A673 (cell line): ENCODE results near the gene GAS2. TPM values are rescaled to one million over a fixed set of nuclear protein-coding genes. Genes with fewer than 3 reads are reported as not detected.

Source experiments
- BruUV-seq: library from RNA; stranded (reverse); fragments of 400-500 nt; replicated peaks from 2 replicates; lab custom pipeline; 2021; lab: Mats Ljungman, UMichigan
- CTCF ChIA-PET: fragments of 300-600 bp; sonication (Branson Sonifier 250); formaldehyde crosslinking; loops from one replicate; lab custom pipeline; 2022; ENCODE audit warnings: antibody characterized with exemption; lab: Charles Lee
- POLR2A ChIA-PET: fragments of 300-600 bp; sonication (Branson Sonifier 250); formaldehyde crosslinking; loops from one replicate; lab custom pipeline; 2022; ENCODE audit warnings: antibody characterized with exemption; ENCODE audit not compliant: low non-redundant PET; lab: Charles Lee
- DNase-seq: peaks from one replicate; pipeline ENCODE4 v3.0.0-alpha.2; 2015; ENCODE audit warnings: low spot score
- H3K27ac ChIP-seq: fragments of 200-600 bp; sonication (generic); 2 replicates; pipeline ENCODE4 v1.5.1; 2016; ENCODE audit warnings: mixed run types, low read depth, mild to moderate bottlenecking, mixed read lengths, antibody characterized with exemption, low read length; ENCODE audit not compliant: poor library complexity, severe bottlenecking
- H3K27me3 ChIP-seq: fragments of 200-600 bp; sonication (generic); replicated peaks from 2 replicates; pipeline ENCODE4 v1.6.1; 2017; ENCODE audit warnings: mixed run types, low read depth, mild to moderate bottlenecking, mixed read lengths, antibody characterized with exemption, low read length; ENCODE audit not compliant: insufficient read depth, poor library complexity
- H3K36me3 ChIP-seq: fragments of 200-600 bp; sonication (generic); 2 replicates; pipeline ENCODE4 v1.6.1; 2016; ENCODE audit warnings: mixed run types, mild to moderate bottlenecking, mixed read lengths, antibody characterized with exemption, low read length; ENCODE audit not compliant: insufficient read depth, poor library complexity, severe bottlenecking
- H3K4me1 ChIP-seq: fragments of 200-600 bp; sonication (generic); 2 replicates; pipeline ENCODE4 v1.6.1; 2017; ENCODE audit warnings: mixed run types, mild to moderate bottlenecking, mixed read lengths, antibody characterized with exemption, low read length; ENCODE audit not compliant: insufficient read depth, poor library complexity, severe bottlenecking
- H3K4me3 ChIP-seq: fragments of 200-600 bp; sonication (generic); 2 replicates; pipeline ENCODE4 v1.5.1; 2016; ENCODE audit warnings: low read depth, mixed run types, mild to moderate bottlenecking, mixed read lengths, low read length; ENCODE audit not compliant: poor library complexity, severe bottlenecking
- H3K9me3 ChIP-seq: fragments of 200-600 bp; sonication (generic); 2 replicates; pipeline ENCODE4 v1.6.1; 2016; ENCODE audit warnings: mixed run types, low read depth, mild to moderate bottlenecking, mixed read lengths, antibody characterized with exemption, low read length; ENCODE audit not compliant: poor library complexity, severe bottlenecking
- EZH2 ChIP-seq: fragments of 200-600 bp; sonication (generic); IDR thresholded peaks from 2 replicates; pipeline ENCODE4 v1.6.1; 2017; ENCODE audit warnings: borderline replicate concordance, low read depth, mild to moderate bottlenecking, mixed read lengths, antibody characterized with exemption, low read length; ENCODE audit not compliant: poor library complexity, severe bottlenecking
- intact Hi-C: fragments of 100-400 bp; cut with micrococcal nuclease; formaldehyde crosslinking; loops from one replicate; pipeline ENCODE4 v1.10.0; 2022; ENCODE audit not compliant: unreplicated experiment
- total RNA-seq: library from RNA; stranded (reverse); gene quantifications from 2 replicates; pipeline ENCODE4 v1.2.3, GENCODE V29; 2021
- TF ChIP-seq, protein P1 (sequence below): fragments of 300-800, 200-600 bp; sonication (generic); conservative IDR thresholded peaks from 2 replicates; pipeline ENCODE4 v1.5.1; 2017; ENCODE audit warnings: low read depth, mild to moderate bottlenecking, antibody characterized with exemption, low read length, moderate library complexity, mixed read lengths

The GAS2 gene
- total RNA-seq, 1 experiment from 2014 or later = 1.8 TPM

DNA sequence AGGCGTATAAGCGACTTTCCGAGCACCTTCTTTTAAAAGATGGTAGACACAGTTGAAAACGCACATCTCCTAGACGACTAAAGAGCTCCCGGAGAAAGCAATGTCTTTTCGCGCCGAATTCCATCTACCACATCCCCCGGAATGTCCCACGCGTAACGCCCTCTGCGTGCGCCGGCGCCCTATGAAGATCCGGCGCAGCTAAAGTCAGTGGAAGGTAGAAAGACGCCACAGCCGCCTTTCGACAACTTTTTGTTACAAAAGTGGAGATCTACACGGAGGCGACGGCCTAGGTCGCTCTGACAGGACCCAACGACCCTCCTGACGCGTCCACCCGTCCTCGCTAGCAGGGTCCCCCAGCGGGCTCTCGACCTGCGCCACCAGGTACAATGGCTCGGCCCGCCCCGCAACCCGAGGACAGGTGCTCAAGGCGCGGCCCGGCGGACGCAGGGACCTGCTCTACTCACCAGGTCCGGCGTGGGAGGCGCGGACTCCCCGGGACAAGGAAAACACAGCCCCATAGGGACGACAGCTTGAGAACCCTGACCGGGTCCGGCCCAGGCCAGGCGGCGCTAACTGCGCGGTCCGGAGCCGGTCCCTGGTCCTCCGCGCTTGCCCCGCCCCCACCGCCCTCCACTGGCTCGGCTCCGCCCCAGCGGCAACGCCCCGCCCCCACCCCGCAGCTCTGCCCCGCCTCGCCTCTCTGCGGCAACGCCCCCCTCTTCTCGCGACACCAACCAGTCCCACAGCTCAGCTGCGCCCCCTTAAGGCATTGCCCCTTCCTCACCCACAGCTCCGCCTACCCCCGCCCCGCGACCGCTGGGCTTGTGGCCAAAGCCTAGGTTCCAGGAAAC, 163.0 kb downstream of the GAS2 start, which contains the start of gene SVIP:
SVIP (minus strand) TSS at position 571 of the 851 bp plus-strand sequence; CDS start at position 518, 53 bp downstream.
- H3K27ac ChIP-seq = peak within 1 kb of the TSS; percentile 21

GRCh38 chr11:22830082-22830414, 163.6 kb downstream of the GAS2 start:
- H3K36me3 ChIP-seq = peaks cover 6% of the 10 kb centered on the region
- ChIA-PET CTCF (interaction anchor here (0.6 kb wide), 1 partner anchor 256 kb away, joined by 3 read pairs; no protein-coding TSS in a partner anchor), POLR2A (no interaction called here)
- intact Hi-C loops = no loop called here
- DNase-seq = no peak
- H3K27ac ChIP-seq = no peak overlapping the region
- no peaks in the 10 kb centered on the region for H3K9me3 ChIP-seq
- H3K4me1 ChIP-seq = peaks cover 4% of the 10 kb centered on the region
- BruUV-seq = no TSS peak
- H3K27me3 ChIP-seq = no peaks in the 10 kb centered on the region
- TF ChIP-seq, protein P1, sequence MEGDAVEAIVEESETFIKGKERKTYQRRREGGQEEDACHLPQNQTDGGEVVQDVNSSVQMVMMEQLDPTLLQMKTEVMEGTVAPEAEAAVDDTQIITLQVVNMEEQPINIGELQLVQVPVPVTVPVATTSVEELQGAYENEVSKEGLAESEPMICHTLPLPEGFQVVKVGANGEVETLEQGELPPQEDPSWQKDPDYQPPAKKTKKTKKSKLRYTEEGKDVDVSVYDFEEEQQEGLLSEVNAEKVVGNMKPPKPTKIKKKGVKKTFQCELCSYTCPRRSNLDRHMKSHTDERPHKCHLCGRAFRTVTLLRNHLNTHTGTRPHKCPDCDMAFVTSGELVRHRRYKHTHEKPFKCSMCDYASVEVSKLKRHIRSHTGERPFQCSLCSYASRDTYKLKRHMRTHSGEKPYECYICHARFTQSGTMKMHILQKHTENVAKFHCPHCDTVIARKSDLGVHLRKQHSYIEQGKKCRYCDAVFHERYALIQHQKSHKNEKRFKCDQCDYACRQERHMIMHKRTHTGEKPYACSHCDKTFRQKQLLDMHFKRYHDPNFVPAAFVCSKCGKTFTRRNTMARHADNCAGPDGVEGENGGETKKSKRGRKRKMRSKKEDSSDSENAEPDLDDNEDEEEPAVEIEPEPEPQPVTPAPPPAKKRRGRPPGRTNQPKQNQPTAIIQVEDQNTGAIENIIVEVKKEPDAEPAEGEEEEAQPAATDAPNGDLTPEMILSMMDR = no peak
- no peak for TF ChIP-seq EZH2
- H3K4me3 ChIP-seq = peak overlapping the region; percentile 93

More for the DNA sequence above, 163.0 kb downstream of the GAS2 start, which contains the start of gene SVIP:
- intact Hi-C loops = no loop called here
- Histone ChIP-seq H3K4me1 (peaks cover 4% of the 10 kb centered on the region), H3K9me3 (no peaks in the 10 kb centered on the region), H3K4me3 (peak within 1 kb of the TSS; percentile 93), H3K27me3 (no peaks in the 10 kb centered on the region), H3K36me3 (peaks cover 6% of the 10 kb centered on the region)
- peak; percentile 94 for DNase-seq
- ChIA-PET POLR2A (no interaction called here), CTCF (interaction anchor here (0.6 kb wide), 2 partner anchors 37 to 255 kb away, joined by 3 read pairs; no protein-coding TSS in a partner anchor)
- TF ChIP-seq, protein P1 = peak; percentile 81
- no peak for TF ChIP-seq EZH2
- BruUV-seq = no TSS peak

- H3K4me3 ChIP-seq = no peak overlapping the region
- H3K27ac ChIP-seq = no peak overlapping the region
- BruUV-seq = no TSS peak
- TF ChIP-seq, protein P1 = no peak
- no peaks in the 10 kb centered on the region for H3K27me3 ChIP-seq
- ChIA-PET CTCF (no interaction called here), POLR2A (no interaction called here)
- intact Hi-C loops = no loop called here
- peaks cover 4% of the 10 kb centered on the region for H3K4me1 ChIP-seq
- no peaks in the 10 kb centered on the region for H3K36me3 ChIP-seq
- H3K9me3 ChIP-seq = no peaks in the 10 kb centered on the region
- peak; percentile 31 for DNase-seq
Measured at GRCh38 chr11:22832315-22833015, 166.1 kb downstream of the GAS2 start.
